ENCODE results near the gene CACNA1C.

CACNA1C gene

GRCh38 chr12:2291182-2291832 is 238.5 kb downstream of the CACNA1C start:
- DNase-seq, result no peak

GRCh38 chr12:2291947-2292346 is 239.2 kb downstream of the CACNA1C start:
- no peak for DNase-seq

DNA sequence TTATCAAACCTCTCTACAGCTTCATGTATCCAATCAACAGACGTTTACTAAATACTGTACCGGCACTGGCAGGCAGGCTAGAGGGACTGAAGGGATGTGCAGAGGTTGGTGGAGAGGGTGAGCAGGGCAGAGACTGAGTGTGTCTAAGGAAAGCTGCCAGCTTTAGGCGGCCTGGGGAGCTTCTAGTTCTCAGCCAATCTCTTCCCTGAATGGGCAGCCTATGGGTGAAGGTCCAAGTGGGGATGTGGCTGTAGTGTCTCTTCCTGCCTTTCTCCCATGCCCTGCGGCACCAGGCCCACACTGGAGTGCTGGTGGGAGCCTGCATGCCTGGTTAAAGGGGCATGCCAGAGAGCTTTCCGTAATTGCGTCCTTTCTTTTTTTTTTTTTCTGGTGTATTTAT is 239.8 kb downstream of the CACNA1C start:
- DNase-seq, result no peak

- peak in 1 of 58 donors; percentile 42 for DNase-seq
Observed at GRCh38 chr12:2294651-2295475, 242.1 kb downstream of the CACNA1C start.

- DNase-seq, result peak in 4 of 58 donors; percentile 16 to 61 (median 22)
Observed at GRCh38 chr12:2295941-2296461, 243.2 kb downstream of the CACNA1C start.

DNA sequence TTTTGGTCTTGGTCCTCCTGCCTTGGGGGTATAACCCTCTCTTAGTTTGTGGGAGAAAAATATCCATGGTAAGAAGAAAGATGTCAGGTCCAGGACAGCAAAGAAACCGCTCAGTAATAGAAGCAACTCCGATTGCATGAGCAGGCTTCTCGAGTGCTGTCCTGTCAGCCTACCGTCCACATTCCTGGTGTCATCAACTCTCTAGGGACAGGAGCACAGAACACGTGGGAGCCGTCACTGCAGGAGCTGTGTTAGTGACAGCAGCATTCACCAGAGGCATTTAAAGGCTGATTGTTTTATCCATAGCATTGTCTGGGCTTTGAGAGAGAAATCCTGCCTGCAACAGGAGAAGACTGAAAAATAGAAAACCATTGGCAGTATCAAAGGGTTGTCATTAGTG is 244.2 kb downstream of the CACNA1C start:
- DNase-seq, result no peak

DNA sequence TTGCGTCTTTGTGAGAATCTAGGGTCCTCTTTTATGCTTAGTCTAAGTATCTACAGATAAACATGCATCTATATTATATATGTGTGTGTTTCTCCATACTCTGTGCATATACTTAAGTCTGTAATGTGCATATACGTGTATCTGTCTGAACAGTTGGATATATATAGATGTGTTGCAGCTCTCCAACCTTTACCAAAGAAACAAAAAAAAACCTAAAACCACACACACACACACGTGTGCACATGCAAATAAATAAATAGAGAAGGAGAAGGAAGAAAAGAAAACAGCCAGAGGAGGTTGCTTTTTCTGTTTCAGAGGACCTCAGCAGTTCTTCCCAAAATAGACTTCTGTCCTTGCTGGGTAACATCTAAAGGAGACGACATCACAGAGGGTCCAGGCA is 244.9 kb downstream of the CACNA1C start:
- no peak for DNase-seq

- DNase-seq, result no peak
Observed at GRCh38 chr12:2298556-2299200, 245.9 kb downstream of the CACNA1C start.

DNA sequence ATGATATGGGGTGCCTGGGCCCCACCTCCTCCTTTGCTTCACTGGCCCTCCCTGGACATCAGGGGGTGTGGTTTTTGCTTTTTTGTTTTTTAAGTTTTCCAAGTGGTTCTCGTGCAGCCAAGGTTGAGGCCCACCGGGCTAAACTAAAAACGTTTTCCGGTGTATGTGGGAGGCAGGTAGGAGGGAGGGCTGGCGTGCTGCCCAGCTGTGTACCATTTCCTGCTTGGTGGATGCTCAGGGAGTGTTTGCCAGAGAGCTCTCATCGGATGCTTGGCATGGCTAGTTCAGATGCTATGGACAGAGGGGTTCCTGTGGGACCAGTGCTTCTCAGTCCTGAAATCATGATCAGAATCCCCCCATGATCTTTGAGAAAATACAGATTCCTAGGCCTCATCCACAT is 246.4 kb downstream of the CACNA1C start:
- DNase-seq, result no peak

- no peak for DNase-seq
Observed at GRCh38 chr12:2300168-2300567, 247.4 kb downstream of the CACNA1C start.

DNA sequence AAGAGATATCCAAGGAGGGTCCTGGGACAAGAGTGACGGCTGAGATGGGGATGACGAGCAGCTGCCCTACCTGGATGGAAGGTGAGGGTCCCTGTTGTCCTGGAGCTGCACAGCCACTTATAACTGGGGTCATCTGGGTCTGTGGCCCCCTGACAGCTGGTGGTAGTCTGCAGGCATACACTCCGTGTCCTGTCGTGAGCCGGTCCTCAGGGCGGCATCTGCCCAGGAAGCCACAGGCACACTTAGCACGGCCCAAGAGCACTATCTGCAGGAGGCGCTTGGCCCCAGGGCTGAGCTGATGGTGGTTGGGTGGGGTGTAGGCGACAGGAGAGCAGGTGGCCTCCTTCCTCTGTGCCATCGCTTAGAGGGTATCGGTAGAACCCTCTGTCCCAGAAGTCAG is 248.1 kb downstream of the CACNA1C start:
- no peak for DNase-seq

GRCh38 chr12:2301531-2302461 is 249.0 kb downstream of the CACNA1C start:
- DNase-seq, result peak in 1 of 58 donors; percentile 11

DNA sequence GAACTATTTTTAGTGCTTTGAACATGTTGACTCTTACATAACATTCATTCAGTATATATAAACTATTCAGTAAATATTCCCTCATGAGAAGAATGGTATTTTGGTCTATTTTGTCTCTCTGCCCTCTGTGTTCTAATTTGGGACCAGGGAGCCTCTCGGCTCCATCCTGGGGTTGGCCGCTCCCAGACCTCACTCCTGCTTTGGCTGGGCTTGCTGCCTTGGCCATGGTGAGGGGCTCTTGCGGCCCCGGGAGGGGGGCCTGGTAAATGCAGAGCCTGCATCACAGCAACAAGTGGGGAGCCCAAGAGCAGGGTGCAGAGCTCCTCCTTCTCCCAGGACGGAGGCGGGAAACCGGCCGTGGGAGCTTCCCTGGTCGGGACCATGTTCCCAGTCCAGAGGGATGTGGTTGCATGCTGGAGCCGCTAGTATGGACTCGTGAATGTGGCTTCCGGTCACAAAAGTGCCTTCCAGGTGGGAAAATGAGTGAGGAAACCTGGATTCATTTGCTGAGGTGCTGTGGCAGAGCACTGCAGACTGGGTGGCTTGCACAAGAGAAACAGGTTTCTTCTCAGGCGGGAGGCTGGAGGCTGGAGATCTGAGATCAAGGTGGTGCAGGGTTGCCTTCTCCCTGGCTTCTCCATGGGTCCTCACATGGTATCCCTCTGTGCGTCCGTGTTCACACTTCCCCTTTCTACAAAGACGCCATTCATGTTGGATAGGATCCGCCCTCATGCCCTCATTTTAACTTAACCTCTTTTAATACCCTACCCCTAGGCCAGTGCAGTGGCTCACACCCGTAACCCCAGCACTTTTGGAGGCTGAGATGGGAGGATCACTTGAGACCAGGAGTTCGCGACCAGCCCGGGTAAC is 250.2 kb downstream of the CACNA1C start:
- DNase-seq, result no peak

GRCh38 chr12:2304223-2304622 is 251.4 kb downstream of the CACNA1C start:
- DNase-seq, result no peak

- no peak for DNase-seq
Observed at GRCh38 chr12:2306012-2306411, 253.2 kb downstream of the CACNA1C start.

DNA sequence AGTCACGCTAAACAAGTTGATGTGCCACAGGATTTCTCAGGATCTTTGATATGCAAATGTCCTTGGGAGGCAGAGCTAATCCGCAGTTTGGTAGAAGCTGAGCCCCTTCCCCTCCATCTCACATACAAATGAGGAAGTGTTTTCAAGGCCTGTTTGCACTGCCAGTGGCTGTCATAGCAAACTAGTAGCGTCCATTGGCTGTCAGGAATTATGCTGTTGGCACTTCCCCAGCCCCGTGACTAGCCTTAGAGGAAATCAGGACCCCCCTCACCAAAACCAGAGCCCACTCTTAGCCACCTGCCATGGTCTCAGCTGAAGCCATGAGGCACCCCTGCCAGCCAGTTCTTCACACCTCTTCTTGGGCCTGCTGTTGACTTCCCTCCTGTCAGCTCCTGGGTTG is 253.9 kb downstream of the CACNA1C start:
- DNase-seq, result no peak

- DNase-seq, result no peak
Observed at GRCh38 chr12:2307550-2307949, 254.8 kb downstream of the CACNA1C start.

GRCh38 chr12:2309647-2310046 is 256.9 kb downstream of the CACNA1C start:
- DNase-seq, result no peak

- no peak for DNase-seq
Observed at GRCh38 chr12:2311020-2311778, 258.4 kb downstream of the CACNA1C start.

Measured in anterior cingulate cortex (tissue), 58 donors.